Putamen (tissue), 1 donor: Measurements from ENCODE around the gene SELENOO.
"Not testable (repeated sequence)": the region's sequence is repeated elsewhere in the genome, so short reads cannot be mapped to it uniquely, and the experiment has no call there.

ENCODE experiments used
- DNase-seq: peaks from one replicate; pipeline ENCODE4 v3.0.0-alpha.2; 2016; ENCODE audit warnings: low spot score

SELENOO gene

DNA sequence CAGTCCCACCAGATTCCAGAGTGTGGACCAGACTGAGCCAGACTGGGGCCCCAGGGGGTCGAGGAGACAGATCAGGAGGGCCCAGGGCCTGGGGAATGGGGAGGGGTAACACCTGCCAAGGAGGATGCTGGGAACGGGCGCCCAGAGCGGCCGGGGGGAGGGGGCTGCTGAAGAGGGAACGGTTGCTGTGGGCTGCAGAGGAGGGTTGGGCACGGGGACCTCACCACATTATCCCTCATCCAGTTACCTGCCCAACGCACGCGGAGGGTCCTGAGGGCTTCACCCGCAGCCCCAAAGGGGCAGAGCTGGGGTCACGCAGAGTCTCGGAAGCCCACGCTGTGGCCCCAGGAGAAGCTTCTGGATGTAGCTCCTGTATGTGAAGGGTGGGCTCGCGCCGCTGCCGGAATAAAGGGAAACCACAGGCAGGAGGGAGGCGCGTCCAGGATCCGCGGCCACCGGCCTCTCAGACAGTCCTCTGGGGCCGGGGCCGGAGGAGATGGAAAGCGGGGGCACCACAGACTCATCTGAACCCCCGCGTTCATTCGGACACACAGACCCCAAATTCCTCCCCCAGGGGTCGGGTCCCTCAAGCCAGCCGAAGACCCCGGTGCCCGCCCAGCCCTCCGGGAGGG lies 866 bp upstream of the SELENOO start:
- DNase-seq: no peak

- no peak for DNase-seq
These were observed 649 bp downstream of the SELENOO start for GRCh38 chr22:50201191-50202129.

DNA sequence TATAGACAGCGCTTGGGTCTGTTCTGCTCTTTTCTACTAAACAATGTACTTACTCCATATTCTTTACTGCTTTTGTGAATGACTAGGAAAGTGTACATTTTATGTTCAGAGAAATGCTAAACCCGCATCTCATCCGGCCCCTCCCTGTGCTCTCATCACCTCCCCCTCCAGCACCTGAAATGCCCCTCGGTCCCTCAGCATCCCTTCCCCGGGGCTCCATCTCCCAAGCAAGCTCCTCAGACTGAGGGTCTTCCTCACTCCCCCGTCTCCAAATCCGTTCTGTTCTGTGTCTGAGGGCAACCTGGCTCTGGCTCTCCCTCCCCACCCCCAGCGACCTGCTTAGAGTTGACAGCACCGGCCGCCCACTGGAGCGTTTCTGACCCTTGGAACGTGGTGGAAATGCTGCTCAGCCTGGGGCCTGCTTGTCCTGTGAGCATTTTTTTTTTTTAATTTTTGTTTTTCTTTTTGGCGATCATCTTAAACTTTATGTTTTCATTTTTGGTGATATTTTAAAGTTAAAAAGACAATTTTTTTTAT lies 1.4 kb downstream of the SELENOO start:
- no peak for DNase-seq

GRCh38 chr22:50203288-50203687 lies 2.5 kb downstream of the SELENOO start:
- no peak for DNase-seq

DNA sequence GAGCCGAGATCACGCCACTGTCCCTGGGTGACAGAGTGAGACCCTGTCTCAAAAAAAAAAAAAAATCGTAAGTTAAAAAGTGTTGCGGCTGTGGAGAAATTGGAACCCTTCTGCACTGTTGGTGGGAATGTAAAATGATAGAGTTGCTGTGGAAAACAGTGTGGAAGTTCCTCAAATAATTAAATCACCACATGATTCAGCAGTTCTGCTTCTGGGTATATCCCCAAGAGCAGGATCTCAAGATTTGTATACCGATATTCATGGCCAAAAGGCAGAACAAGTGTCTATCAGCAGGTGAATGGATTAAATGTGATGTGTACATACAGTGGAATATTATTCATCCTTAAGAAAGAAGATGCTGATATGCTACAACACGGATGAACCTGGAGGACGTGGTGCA lies 3.8 kb downstream of the SELENOO start:
- no peak for DNase-seq

- DNase-seq: not testable (repeated sequence)
These were observed 4.2 kb downstream of the SELENOO start for GRCh38 chr22:50204998-50205397.

- no peak for DNase-seq
These were observed 5.2 kb downstream of the SELENOO start for GRCh38 chr22:50205781-50206569.

- no peak for DNase-seq
These were observed 5.8 kb downstream of the SELENOO start for GRCh38 chr22:50206599-50206998.

DNA sequence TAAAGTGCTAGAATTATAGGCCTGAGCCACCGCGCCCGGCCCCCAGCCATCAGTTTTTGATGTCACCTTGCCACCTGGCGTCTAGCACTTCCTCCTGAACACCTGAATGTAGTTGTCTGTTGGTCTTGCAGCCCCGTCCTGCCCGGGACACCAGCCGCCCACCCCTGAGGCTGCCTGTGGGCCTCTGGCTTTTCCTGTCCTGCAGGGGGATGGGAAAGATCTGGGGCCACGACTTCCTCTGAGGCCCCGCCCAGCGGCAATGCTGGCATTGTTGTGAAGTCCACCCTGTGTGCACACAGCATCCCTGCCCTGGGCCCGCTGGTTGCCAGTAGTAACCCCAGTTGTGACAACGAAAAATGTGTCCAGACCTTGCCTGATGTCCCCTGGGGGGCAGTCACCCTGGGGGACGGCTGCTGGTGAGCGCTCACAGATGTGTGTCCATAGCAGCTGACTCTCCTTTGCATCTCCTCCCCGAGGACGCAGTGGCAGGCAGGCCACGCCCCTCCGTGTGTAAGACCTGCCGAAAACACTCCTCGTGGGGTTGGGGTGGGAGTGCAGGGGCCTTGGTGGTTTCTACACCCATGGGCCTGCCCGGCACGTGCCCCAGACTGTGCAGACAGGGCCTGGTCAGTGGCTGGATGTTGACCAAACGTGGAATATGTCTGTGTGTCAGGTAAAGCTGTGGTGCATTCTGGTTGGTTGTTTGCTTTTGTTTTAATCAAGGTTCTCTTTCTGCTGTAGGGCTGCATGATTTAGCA lies 6.8 kb downstream of the SELENOO start:
- no peak for DNase-seq

DNA sequence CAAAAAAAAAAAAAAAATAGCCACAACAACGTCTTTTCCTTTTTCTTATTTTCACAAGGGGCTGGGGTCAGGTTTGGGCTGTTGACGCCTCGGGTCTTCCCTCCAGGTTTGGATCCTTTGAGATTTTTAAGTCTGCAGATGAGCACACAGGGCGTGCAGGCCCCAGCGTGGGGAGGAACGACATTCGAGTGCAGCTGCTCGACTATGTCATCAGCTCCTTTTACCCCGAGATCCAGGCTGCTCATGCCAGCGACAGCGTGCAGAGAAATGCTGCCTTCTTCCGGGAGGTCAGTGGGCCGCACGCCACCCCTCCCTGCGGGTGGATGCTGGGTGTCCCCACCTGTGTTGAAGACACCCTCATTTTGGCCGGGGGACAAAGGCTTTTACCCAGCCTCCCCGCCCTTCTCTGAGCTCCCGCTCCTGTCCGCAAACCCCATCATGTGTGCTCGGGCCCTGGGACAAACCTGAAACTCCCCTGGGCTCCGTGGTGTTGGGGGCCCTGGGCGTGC lies 7.7 kb downstream of the SELENOO start:
- no peak for DNase-seq

DNA sequence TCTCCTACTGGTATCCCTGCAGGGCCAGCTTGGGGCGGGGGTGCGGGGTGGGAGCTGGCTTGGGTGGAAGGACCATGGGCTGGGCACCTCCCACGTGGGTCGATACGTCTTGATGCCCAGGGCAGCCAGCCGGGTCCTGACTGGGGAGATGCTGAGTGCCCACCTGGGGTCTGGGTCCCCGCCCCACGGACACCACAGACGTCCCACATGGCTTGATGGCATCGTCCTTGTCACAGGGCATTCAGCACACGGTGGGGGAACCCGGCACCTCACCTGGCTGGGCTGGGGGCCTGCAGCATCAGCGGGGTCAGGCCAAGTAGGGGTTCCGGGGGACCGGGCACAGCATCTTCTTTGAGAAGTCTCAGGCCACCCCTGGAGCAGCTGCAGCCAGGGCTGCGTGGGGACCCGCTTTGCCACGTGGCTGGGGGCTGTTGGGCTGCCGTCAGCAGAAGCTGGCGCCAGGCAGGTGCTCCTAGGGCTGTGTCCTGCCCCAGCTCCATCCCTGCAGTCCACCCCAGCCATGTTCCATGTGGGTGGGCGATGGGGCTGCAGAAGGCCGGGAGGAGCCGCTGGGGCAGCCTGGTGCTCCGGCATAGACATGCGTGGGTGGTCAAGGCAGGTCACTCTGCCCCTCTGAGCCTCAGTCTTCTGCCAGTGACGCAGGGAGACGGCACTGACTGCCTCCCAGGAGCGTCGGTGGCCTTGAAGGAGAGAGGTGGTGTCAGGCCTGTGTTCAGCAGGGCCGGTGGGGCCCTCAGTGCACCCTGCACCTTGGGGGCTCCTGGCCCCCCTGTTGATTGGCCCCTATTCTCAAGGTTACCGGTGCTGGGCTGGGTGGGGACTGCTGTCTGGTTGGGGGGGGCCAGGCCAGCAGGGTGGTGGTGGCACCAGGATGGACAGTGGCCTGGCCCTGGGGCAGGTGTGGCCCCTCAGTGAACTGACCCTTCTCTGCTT lies 8.4 kb downstream of the SELENOO start:
- no peak for DNase-seq

DNA sequence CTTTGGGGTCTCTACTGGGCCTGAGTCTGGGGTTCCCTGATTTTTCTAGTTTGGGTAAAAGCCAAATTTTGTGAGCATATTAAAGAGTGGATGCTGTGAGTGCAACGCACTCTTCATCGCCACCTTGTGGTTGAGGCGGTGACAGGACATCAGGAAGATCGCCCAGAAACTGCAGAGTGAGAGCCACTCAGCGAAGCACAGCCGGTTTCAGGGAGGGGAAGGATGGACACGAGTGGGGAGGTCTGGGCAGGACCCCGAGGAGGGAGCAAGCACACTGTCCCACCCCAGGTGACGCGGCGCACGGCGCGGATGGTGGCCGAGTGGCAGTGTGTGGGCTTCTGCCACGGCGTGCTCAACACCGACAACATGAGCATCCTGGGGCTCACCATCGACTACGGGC lies 9.1 kb downstream of the SELENOO start:
- DNase-seq: peak; percentile 54

DNA sequence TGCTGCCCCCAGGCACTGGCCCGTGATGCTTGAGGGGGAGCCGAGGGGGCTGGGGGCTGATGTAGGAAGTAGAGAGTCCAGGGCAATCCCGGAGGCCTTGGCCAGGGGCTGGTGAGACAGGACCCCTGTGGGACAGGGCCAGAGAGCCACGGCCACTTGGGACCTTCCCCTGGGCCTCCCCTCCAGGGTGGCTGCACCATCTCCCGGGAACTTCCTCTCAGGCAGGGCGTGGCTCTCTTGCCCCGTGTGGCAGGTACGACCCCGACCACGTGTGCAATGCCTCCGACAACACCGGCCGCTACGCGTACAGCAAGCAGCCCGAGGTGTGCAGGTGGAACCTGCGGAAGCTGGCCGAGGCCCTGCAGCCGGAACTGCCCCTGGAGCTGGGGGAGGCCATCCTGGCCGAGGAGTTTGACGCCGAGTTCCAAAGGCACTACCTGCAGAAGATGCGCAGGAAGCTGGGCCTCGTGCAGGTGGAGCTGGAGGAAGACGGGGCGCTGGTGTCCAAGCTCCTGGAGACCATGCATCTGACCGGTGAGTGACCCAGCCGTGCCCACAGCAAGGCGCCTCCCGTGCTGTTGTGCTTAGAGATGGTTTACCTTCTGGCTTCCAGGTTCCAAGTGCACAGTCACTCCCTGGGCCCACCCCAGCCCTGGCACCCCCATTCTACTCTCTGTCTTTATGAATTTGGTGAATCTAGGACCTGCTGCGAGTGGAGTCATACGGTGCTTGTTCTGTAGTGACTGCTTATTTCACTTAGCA lies 9.7 kb downstream of the SELENOO start:
- DNase-seq: no peak

- DNase-seq: no peak
These were observed 10.3 kb downstream of the SELENOO start for GRCh38 chr22:50211147-50211546.

DNA sequence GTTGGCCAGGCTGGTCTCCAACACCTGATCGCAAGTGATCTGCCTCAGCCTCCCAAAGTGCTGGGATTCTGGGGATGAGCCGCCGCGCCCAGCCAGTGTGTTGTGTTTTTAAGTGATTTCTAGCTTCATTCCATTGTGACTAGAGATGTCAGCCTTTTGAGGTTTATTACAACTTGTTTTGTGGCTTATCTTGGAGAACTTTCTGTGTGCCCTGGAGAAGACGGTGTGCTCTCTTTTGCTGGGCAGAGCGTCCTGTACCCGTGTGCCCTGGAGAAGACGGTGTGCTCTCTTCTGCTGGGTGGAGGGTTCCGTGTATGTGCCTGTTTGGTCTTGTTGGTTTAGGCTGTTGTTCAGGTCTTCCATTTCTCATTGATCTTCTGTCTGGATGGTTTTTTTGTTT lies 12.5 kb downstream of the SELENOO start:
- DNase-seq: no peak

DNA sequence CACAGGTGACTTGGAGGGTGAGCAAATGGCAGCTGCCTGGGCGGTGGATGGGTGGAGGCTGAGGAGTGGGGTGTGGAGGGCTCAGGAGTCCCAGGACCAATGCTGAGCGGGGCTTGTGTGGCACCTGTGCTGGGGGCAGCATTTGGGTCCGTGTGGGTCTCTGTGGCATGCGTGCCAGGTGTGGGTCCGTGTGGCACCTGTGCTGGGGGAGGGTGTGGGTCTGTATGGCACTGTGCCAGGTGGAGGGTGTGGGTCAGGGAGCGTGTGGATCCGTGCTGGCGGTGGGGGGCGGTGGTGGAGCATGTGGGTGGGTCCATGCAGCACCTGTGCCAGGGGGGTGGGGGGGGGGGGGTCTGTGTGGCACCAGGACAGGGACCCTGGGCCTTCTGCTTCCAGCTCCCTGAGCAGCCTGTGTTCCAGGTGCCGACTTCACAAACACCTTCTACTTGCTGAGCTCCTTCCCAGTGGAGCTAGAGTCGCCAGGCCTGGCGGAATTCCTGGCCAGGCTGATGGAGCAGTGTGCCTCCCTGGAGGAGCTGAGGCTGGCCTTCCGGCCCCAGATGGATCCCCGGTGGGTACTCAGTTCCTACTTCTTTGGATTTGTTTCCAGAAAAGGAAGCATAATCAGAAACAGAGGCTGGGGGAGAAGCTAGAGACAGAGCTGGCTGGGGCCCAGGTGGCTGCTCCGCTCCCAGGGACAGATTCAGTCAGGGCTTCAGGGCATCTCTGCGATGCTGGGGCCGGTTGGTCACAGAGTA lies 14.7 kb downstream of the SELENOO start:
- DNase-seq: no peak

GRCh38 chr22:50216055-50216683 lies 15.4 kb downstream of the SELENOO start:
- no peak for DNase-seq
